ENCODE measurements around the gene NOD2.
A peak's percentile ranks its signal among the peaks of the same experiment; 100 is the strongest.

NOD2 gene

DNA sequence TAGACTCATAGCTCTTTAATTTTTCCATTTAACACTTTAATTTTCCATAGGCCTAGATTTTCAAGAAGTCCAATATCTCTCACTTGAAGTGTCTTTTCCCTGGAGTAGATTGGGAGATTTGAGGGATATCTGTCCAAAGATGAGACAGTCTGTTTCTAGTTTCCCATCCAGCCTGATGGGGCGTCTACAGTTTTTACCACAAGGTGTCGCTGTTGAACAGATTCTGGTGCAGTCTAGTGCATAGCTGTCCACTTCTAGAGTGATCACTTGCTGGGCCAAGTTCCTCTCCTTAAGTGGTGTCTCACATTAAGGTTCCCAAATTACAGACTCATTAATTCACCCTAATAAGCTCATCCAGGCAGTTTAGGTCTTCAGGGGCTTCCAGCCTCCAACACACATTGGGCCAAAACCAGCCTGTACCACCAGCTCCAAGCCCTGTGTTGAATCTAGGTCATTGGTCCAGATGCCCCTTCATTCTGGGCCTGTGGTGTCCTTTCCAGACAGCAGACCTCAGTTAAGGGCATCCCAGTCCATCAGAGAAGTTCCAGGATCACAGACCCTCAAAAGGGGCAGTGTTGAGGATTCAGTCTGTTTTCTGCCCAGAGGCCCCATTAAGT is 21.7 kb upstream of the NOD2 start:
- DNase-seq: peak; percentile 46

DNA sequence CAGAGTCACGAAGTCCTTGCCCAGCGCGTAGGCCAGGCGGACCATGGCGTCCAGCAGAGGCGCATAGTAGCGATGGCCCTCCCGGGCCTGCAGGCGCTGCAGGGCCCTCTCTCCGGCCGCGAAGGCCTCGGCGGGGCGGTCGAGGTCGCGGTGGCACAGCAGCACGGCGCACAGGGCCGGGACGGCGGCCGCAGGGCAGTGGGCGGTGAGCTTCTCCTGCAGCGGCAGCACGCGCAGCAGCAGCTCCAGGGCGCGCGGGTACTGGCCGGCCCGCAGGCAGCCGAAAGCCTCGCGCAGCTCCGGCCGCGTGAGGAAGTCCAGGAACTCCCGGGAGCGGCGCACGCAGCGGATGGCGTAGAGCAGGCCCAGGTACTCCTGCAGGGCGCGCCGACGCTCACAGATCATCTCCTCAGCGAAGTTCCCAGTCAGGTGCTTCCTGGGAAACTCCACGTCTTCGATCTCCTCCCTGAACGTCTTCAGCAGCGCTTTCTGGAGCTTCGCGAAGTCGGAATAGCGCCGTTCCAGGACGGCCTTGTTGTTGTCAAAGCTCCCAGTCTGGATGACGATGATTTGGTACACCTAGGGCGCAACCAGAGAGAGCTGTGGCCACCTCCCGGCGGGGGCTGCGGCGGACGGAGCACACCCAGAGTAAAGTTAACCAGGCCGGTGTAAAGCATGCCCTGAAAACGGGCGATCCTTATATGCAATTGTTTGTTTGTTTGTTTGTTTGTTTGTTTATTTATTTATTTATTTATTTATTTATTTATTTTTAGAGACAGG is 19.7 kb upstream of the NOD2 start:
- DNase-seq: no peak

DNA sequence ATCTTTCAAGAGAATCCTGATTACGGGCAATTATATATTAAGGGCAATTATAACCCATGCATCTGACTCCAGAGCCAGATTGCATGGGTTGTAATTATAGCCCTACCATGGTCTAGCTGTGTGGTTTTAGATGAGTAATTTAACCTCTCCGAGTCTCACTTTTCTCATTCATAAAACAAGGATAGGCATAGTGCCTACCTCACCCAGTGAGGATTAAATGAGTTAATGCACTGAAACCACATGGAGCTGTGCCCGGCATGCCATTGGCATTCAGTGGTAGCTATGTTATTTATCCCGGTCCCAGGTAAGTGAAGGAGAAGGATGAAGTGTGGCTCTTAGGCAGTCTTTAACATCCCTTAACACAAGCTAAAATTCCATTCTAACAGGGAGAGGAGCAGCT is 18.6 kb upstream of the NOD2 start:
- no peak for DNase-seq

DNA sequence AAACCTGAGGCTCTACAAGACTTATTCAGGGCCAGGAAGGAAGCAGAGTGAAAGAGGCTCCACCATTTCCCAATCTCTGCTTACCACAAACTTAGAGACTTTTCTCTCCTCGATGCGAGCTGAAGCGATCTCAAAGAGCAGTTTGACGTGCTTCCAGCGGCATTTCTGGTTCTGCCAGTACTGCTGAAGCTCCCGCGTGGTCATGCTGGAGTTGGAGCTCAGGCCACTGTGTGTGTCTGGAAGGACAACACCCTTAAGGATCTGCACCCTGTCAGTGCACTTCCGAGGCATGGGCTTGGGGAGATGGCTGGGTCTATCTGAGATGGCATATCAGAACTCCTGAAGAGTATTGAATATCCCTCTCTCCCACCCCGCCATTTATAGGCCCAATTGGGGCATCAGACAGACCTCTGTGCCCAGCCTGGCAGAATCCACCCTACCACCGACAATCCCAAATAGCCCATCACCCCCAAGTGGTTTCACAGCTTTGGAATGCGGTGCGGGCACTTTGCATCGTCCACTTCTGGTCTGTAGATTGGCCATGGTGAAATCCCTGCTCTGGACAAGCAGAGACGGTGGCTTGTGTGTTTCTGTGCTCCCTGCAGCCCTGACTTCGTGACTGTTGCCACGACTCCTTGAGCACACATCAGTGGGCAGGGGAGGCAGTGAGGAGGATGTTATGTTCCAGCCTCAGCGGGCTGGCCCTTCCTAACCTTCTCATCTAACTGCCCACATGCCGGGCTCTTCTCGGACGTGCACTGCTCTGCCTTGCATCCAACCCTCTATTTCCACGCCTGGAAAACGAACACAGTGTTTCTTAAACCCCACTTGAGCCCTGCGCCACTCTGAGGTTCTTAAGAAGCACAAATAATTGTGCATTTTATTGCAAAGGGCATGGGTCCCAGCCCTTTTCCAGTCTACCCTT is 17.5 kb upstream of the NOD2 start:
- DNase-seq: no peak

DNA sequence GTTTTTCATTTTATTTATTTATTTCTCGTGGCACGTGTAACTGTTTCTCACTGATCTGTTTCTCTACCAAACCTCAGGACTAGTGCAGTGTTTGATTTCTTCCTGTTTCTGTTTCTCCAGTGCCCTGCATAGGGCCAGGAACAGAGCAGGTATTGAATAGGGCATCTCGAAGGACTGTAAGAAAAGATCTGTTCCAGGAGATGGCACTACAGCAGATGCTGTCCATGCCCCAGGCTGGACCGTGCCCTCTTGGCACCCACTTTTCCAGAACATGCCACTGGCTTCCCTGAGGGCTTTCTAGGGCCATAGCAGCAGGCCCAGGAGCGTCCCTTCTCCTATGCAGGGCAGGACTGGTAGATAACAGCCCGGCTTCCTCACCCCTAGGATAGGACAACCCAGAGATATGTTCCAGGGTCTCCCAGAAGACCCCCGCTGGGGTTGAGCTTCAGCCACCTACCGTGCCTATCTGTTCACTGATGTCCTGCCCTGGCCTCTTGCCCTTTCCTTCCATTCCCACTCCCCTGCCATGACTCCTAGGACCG is 16.7 kb upstream of the NOD2 start:
- DNase-seq: no peak

DNA sequence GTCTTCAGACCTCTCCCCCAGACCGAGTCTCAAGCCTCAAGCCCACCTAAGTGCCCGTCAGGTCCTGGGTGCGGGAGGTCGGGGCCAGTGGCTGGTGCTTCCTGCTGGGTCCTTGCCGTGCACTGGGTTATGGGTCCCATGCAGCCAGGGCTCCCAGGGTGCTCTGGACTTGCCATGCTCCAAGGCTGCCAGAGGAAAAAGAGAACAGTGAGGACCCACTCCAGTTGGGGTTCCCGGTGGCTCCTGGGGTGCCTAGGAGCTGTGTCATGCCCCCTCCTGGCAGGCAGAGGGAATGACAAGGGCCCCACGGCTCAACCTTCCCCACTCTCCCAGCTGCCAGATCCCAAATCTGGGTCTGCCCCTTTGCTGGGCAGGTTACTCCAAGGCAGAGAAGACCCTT is 16.1 kb upstream of the NOD2 start:
- no peak for DNase-seq

DNA sequence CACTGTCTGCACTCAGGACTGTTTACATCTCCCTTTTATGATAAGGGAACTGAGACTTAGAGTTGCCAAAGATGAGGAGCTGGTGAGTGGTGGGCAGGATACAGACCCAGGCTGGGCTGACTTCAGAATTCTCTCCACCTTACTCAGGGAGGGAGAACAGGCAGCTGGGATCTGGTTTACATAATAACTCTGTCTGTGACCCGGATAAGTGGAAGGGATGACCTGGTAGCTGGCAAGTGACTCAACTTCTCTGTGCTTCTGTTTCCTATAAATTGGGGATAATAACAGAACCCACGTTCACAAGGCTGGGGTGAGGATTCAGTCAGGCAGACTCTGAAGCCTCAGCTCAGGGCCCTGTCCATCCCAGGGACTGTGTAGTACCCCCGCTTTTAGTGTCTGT is 14.9 kb upstream of the NOD2 start:
- no peak for DNase-seq

DNA sequence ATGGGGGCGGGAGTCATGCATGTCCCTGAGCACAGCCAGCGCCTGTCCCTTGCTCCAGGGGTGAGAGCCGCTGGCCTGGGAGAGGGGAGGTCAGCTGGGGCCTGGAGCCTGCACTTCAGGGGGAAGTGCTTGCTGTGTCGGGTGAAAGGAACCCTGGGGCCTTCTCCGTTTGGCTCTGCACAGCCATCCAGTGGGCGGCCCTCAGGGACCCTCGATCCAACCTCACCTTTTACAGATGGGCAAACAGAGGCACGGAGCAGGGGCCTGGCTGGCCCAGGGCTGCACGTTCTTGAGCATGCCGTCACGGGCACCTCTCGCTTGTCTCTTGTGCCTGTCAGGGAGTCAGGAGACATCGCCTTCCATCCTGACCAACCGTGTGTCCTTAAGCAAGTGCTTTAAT is 14.1 kb upstream of the NOD2 start:
- no peak for DNase-seq

DNA sequence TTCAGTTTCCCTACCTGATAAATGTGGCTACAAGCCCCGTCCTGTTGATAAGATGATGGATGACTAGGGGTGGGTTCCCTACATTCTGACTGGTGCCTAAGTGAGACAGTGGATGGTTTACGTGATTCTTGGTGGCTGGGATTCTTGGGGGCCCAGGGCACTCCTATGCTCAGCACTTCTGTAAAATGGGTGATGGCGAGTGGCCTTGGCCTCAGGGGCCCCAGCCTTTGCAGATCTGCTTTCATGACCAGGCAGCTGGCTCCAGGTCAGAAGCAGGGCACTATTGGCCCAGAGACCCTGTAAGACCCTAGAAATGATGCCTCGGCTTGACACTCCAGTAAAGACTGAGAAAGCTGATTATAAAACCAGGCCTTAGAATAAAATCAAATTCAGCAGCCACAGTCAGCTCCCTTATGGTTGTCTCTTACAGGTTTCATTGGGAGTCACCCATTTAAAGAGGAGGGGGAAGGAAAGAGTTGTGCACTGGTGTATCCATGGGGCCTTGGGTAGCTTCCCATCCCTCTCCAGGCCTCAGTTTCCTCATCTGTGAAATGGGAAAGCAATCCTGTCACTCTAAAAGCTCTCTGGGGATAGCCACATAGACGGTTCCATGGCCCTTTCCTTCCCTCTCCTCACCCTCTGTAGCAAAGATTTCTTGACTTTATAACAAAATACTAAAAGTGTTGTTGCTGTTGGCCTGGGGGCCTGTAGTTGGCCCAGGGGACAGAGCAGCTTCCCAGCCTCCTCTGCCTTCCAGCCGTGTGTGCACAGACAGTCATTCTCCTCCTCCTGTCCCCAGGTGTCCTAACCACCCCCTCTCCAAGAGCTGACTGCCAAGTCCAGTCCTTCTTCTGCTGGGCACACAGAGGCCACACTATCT is 13.5 kb upstream of the NOD2 start:
- no peak for DNase-seq

DNA sequence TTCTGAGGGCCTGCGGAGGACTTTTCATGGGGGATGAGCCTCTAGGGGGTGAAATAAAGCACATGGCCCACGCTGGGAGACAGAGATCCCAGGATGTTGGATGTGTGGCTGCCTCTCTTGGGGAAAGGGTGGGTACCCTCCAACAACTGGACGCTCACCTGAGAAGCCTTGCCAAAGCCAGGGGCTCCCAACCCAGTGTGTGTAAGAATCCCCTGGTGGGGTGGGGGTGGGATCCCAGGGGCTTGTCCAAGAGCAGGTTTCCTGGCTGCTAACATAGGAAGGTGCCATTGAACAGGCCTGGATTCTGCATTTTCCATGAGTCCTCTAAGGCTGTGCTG is 12.9 kb upstream of the NOD2 start:
- DNase-seq: no peak

DNA sequence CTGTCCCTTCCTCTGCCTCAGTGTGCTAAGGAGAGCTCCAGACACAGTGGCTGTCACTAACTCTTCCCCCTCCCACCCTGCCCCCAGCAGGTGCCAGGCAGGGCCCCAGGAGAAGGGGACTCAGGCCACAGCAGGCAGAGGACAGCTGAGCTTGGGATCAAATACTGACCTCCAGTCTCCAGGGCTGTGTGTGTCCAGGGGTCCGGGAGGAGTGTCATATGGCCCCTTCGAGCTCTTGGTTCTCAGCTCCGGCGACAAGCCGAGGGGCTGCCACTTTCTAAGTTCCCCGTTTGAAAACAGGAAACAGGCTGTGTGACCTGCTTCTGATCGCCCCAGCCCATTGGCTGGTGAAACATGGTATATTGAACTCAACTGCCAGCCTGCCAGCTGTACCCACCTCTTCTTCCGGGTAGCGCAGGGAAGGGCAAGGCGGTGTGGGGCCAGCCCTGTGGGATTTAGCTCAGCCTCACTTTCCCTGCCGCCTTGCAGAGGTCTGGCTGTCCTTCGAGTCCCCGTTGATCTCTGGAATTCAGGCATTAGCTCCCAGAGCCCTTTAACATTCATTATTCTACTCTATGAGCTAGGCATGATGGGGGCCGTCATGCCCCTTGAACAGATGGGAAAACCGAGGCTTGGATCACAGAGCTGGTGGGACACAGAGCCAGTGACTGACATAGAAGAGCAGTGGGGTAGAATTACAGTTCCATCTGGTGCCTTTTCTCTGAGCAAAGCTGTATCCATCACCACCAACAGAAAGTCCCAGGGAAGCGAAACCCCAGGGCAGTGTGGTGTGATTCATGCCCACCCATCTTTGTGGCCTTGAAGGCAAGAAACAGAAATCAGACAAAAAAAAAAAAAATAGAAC is 12.2 kb upstream of the NOD2 start, which contains the start of gene SNX20:
Gene SNX20, minus strand, starts transcription at position 292 of the 865 bp plus-strand sequence. CDS start 3,786 bp downstream, outside the sequence.
- DNase-seq: peak; percentile 84

DNA sequence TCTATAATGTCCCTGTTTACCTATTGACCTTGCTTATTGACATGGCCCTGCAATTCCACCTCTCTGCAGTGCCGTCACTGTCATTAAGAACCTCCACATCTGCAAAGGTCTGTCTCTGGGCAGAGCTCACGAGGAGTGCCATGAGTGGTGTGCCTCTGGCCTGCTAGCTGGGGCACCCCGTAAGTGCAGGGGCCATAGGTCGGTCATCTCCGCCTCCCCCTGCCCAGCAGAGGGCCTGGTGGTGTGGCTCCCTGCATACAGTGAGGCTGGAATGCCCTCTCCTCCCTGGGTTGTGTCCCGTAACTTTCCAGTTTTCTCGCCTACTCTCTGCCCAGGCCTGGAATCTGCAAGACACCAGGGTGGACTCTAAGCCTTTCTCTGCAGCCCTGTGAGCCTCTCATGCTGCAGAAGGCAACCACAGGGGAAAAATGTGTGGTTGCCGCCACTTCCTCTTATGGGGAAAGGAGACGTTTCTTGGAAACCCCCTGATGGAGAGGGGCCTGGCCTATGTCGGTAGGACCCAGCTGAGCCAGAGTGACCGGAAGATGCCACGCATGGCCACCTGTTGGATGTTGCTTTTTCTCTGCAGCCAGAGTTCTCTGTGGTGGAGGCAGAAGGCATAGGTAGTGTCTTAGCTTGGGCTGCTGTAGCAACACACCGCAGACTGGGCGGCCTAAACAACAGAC is 9.6 kb upstream of the NOD2 start:
- DNase-seq: peak; percentile 80

DNA sequence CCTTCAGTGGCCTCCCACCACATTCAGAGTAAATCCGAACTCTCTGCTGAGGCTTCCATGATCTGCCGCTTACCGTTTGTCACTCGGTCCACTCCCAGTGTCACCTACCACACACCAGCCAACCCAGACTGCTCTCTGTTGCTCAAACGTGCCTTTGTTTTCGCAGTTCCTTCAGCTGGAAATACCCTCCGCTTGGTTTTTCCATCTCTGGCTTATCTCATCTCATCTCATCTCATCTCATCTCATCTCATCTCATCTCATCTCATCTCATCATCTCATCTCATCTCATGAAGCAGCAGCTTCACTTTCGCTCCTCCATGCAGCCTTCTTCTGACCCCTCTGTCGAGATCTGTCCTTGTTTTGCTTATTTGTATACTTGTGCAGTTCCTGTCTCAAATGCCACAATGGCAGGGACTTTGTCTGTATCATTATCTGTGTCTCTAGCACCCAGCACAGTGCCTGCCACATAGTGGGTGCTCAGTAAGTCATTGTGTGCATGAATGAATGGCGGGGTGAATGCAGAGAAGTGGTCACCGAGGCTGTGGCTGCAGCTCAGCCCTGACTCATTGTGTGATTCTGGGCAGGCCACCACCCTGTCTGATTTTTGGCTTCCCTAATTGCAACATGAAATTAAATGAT is 8.5 kb upstream of the NOD2 start:
- DNase-seq: peak; percentile 67

DNA sequence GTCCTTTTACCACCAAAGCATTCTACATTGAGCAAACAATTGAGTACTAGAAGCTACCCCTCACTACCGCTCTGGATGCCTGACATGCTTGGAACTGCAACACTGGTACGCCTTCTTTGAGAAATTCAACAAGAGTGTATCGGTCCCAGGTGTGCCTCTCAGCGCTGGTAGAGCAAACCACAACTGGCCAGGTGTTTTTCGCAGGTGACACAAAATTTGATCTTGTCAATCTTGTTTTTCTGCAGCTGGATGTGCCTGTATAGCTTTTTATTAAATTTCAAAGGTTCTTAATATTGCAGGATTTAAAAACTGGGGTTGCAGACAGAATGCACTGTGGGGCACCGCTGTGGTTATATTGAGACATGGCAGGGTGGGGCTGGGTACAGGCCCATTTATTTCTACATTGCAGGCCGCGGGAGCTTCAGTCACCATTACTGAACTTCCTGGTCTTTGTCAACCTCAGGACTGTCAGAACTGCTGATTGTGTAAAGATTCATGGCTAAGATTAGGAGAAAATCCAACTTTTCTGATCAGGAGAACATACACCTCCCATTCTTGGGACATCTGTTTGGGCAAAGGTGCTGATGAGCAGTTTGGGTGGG is 7.8 kb upstream of the NOD2 start:
- peak; percentile 56 for DNase-seq

DNA sequence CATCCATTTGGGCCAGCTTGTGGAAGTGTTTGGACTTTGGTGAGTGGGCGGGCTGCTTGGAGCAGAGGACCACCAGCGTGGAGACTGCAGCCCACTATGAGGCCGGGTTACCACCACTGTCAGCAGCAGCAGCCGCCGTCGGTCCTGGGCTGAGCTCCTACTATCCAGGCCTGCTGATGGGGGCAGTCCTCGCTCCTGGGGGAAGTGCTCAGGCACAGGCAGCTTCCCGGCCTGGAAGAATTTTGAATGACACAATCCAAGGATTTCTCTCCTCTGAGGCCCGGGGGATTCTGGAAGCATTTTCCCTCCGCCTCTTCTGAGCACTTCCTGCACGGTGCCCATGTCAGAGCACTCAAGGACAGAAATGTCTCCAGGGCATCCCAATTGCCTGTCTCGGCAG is 5.3 kb upstream of the NOD2 start:
- no peak for DNase-seq

DNA sequence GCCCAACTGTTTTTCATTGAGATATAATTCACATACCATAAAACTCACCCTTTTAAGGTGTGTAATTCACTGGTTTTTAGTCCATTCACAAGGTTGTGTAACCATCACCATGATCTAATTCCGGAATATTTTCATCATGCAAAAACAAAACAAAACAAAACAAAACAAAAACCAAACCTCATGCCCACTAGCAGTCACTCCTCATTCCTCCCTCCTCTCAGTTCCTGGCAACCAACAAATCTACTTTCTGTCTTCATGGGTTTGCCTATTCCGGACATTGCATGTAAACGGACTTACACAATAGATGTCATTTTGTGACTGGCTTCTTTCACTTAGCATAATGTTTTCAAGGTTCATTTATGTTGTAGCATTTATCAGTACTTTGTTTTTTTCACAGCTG is 4.5 kb upstream of the NOD2 start:
- DNase-seq: no peak

DNA sequence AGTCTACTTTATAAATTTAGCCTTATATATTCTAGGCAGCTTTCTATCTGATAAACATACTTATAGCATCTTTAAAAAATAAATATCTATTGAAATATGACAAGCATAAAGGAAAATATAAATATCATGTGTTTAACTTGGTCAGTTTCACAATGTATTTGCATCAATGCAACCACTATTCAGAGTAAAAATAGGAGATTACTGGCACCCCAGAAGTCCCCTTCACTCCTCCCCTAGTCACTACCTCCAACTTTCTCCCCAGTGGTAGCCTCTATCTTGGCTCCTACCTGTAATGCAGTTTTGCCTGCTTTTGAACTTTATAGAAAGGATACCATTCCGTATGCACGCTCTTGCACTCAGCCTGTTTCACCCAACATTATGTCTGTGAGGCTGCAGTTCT is 3.2 kb upstream of the NOD2 start:
- DNase-seq: no peak

DNA sequence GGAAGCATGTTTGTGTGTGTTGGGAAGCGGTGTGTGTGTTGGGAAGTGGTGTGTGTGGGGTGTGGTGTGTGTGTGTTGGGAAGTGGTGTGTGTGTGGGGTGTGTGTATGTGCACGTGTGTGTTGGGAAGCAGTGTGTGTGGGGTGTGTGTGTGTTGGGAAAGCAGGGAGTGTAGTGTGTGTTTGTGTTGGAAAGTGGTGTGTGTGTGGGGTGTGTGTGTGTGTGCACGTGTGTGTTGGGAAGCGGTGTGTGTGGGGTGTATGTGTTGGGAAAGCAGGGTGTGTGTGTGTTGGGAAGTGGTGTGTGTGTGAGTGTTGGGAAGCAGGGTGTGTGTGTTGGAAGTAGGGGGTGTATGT is 785 bp upstream of the NOD2 start:
- no peak for DNase-seq

DNA sequence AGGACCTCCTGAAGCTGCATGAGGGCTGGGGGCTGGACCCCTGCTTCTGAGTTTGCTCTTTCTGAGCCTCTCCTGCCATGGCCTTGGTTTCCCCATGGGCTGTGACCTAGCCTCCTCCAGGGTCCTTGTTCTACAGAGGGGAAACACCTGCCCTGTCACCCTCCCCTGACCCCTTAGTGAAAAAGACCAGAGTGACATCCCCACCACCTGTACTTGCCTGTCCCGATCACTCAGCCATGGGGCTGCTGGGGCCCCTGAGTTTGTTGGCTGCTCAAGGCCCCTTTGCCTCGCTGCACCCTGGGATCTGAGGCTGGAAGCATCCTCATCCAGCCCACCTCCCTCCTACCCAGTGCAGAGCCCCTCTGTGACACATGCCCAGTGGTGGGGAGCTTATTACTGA is 800 bp downstream of the NOD2 start:
- no peak for DNase-seq

All from CD4-positive, alpha-beta T cell treated with Interleukin-15 for 1 hour (primary cell).